HFF-Myc (cell line): Measurements from ENCODE around the gene CACNA2D4.

Source experiments
- DNase-seq: peaks from one replicate; pipeline ENCODE4 v3.0.0-alpha.2; 2011; ENCODE audit warnings: low read depth; ENCODE audit errors: extremely low read depth
- H3K4me3 ChIP-seq: replicated peaks from 2 replicates; pipeline ENCODE4 v1.5.1; 2011; ENCODE audit warnings: low read depth, mild to moderate bottlenecking, control low read depth, low read length
- CTCF ChIP-seq: IDR thresholded peaks from 2 replicates; pipeline ENCODE4 v1.5.1; 2012; ENCODE audit warnings: mild to moderate bottlenecking, low read depth, low read length, control low read depth; ENCODE audit errors: missing control alignments

CACNA2D4 gene

GRCh38 chr12:1859643-1860042, 58.8 kb downstream of the CACNA2D4 start:
- H3K4me3 ChIP-seq = no peak overlapping the region

GRCh38 chr12:1858456-1858855, 60.0 kb downstream of the CACNA2D4 start:
- TF ChIP-seq CTCF = no peak
- DNase-seq = no peak
- H3K4me3 ChIP-seq = no peak overlapping the region

More at GRCh38 chr12:1859643-1860042, 58.8 kb downstream of the CACNA2D4 start:
- no peak for TF ChIP-seq CTCF
- no peak for DNase-seq

- no peak for TF ChIP-seq CTCF
- no peak for DNase-seq
- no peak overlapping the region for H3K4me3 ChIP-seq
Observed at GRCh38 chr12:1857821-1858220, 60.6 kb downstream of the CACNA2D4 start.

GRCh38 chr12:1857086-1857485, 61.4 kb downstream of the CACNA2D4 start:
- no peak for TF ChIP-seq CTCF
- DNase-seq = no peak
- H3K4me3 ChIP-seq = no peak overlapping the region

- no peak overlapping the region for H3K4me3 ChIP-seq
- DNase-seq = no peak
- no peak for TF ChIP-seq CTCF
Observed at GRCh38 chr12:1855241-1855640, 63.2 kb downstream of the CACNA2D4 start.

- H3K4me3 ChIP-seq = no peak overlapping the region
- TF ChIP-seq CTCF = no peak
- DNase-seq = no peak
Observed at GRCh38 chr12:1853716-1854115, 64.7 kb downstream of the CACNA2D4 start.

GRCh38 chr12:1852076-1852475, 66.4 kb downstream of the CACNA2D4 start:
- no peak for TF ChIP-seq CTCF
- no peak for DNase-seq
- no peak overlapping the region for H3K4me3 ChIP-seq
